GM23248 (cell line): ENCODE results near the gene ATP2B2. TPM values are rescaled to one million over a fixed set of nuclear protein-coding genes. Genes with fewer than 3 reads are reported as not detected.

ENCODE experiments used
- DNase-seq: peaks from one replicate; pipeline ENCODE4 v3.0.0-alpha.2; 2015
- H2AFZ ChIP-seq: fragments of 200-600 bp; sonication (generic); 2 replicates; pipeline ENCODE4 v1.6.1; 2016; ENCODE audit warnings: antibody characterized with exemption
- H3F3A ChIP-seq: fragments of 200-600 bp; sonication (generic); 2 replicates; pipeline ENCODE4 v1.6.1; 2016; ENCODE audit warnings: mild to moderate bottlenecking, antibody characterized with exemption, mixed run types; ENCODE audit not compliant: insufficient read depth
- H3K27ac ChIP-seq: fragments of 200-600 bp; sonication (generic); 2 replicates; pipeline ENCODE4 v1.5.1; 2016; ENCODE audit warnings: mild to moderate bottlenecking
- H3K27me3 ChIP-seq: fragments of 200-600 bp; sonication (generic); replicated peaks from 2 replicates; pipeline ENCODE4 v1.6.1; 2016; ENCODE audit warnings: mild to moderate bottlenecking; ENCODE audit not compliant: insufficient read depth
- H3K36me3 ChIP-seq: fragments of 200-600 bp; sonication (generic); 2 replicates; pipeline ENCODE4 v1.6.1; 2016; ENCODE audit warnings: low read depth, mild to moderate bottlenecking
- H3K4me1 ChIP-seq: fragments of 200-600 bp; sonication (generic); 2 replicates; pipeline ENCODE4 v1.6.1; 2016; ENCODE audit warnings: mild to moderate bottlenecking; ENCODE audit not compliant: insufficient read depth
- H3K4me2 ChIP-seq: fragments of 200-600 bp; sonication (generic); one replicate; pipeline ENCODE4 v1.6.1; 2016; ENCODE audit warnings: mild to moderate bottlenecking; ENCODE audit not compliant: unreplicated experiment
- H3K4me3 ChIP-seq: fragments of 200-600 bp; sonication (generic); 2 replicates; pipeline ENCODE4 v1.5.1; 2016; ENCODE audit warnings: mild to moderate bottlenecking
- H3K79me2 ChIP-seq: fragments of 200-600 bp; sonication (generic); 2 replicates; pipeline ENCODE4 v1.6.1; 2016; ENCODE audit warnings: mild to moderate bottlenecking; ENCODE audit not compliant: insufficient read depth
- H3K9ac ChIP-seq: fragments of 200-600 bp; sonication (generic); 2 replicates; pipeline ENCODE4 v1.6.1; 2016; ENCODE audit warnings: mild to moderate bottlenecking
- H3K9me2 ChIP-seq: fragments of 200-600 bp; sonication (generic); 2 replicates; pipeline ENCODE4 v1.6.1; 2016; ENCODE audit warnings: mixed run types, mild to moderate bottlenecking, moderate library complexity; ENCODE audit not compliant: insufficient read depth
- H3K9me3 ChIP-seq: fragments of 200-600 bp; sonication (generic); one replicate; pipeline ENCODE4 v1.6.1; 2017; ENCODE audit warnings: low read depth
- H4K20me1 ChIP-seq: fragments of 200-600 bp; sonication (generic); 2 replicates; pipeline ENCODE4 v1.6.0; 2016; ENCODE audit not compliant: insufficient read depth
- EZH2 ChIP-seq: fragments of 200-600 bp; sonication (generic); IDR thresholded peaks from 2 replicates; pipeline ENCODE4 v1.6.1; 2018; ENCODE audit warnings: antibody characterized with exemption, mild to moderate bottlenecking; ENCODE audit not compliant: insufficient read depth, poor library complexity, severe bottlenecking
- EZH2phosphoT487 ChIP-seq: fragments of 200-600 bp; sonication (generic); IDR thresholded peaks from 2 replicates; pipeline ENCODE4 v1.6.1; 2018; ENCODE audit warnings: antibody characterized with exemption, moderate library complexity, mild to moderate bottlenecking, low read depth; ENCODE audit not compliant: insufficient read depth
- WGBS, 2 experiments: methylation state at CpG; one replicate each; pipeline ENCODE4 v1.1.6; 2015 to 2017; ENCODE audit warnings: low lambda C conversion rate in 2 of 2, low coverage in 1 of 2; ENCODE audit errors: missing lambda C conversion rate in 2 of 2; 5-methylcytosine and 5-hydroxymethylcytosine counted together
- in situ Hi-C: fragments of 300-500 bp; cut with MboI; formaldehyde crosslinking; loops from 2 replicates; pipeline ENCODE4 v1.15.0; 2020
- polyA plus RNA-seq: library from polyadenylated mRNA; unstranded; fragments of >200 nt; fragmentation: Nextera tagmentation; extraction: Ambion mirVana; gene quantifications from 2 replicates; pipeline ENCODE4 v1.2.1, GENCODE V29; 2016
- total RNA-seq: library from RNA; depleted of rRNA; stranded (reverse); fragments of >200 nt; shearing (Covaris generic); gene quantifications from 2 replicates; pipeline ENCODE4 v1.2.3, GENCODE V29; 2014

ATP2B2 gene
- total and polyA plus RNA-seq, 2 experiments from 2014 or later: not detected

- H3K4me1 ChIP-seq: peaks cover 10% of the 10 kb centered on the region
- H3K9ac ChIP-seq: no peak overlapping the region
- no peak overlapping the region for H3K27ac ChIP-seq
- H3K9me2 ChIP-seq: no peaks in the 10 kb centered on the region
- peaks cover 7% of the 10 kb centered on the region; the same call in 1 of the 2 replicates for H3K36me3 ChIP-seq
- peaks cover 3% of the 10 kb centered on the region; the same call in 1 of the 2 replicates for H4K20me1 ChIP-seq
- in situ Hi-C loops: no loop called here
- H3K9me3 ChIP-seq: no peaks in the 10 kb centered on the region
- H3F3A ChIP-seq: peaks cover 3% of the 10 kb centered on the region
- TF ChIP-seq EZH2: no peak
- TF ChIP-seq EZH2phosphoT487: no peak
- no peak for DNase-seq
- no peak overlapping the region for H2AFZ ChIP-seq
- no peaks in the 10 kb centered on the region for H3K79me2 ChIP-seq
- 91 to 94% methylated on average over 12 of the region's 12 CpGs for WGBS, 2 experiments
- H3K4me2 ChIP-seq: no peak overlapping the region
- no peak overlapping the region for H3K4me3 ChIP-seq
- H3K27me3 ChIP-seq: no peaks in the 10 kb centered on the region
These were observed 219.9 kb downstream of the ATP2B2 start for GRCh38 chr3:10285272-10286132.

- 90 to 93% methylated on average over 9 of the region's 9 CpGs for WGBS, 2 experiments
- DNase-seq: no peak
- no peak for TF ChIP-seq EZH2phosphoT487
- TF ChIP-seq EZH2: no peak
- peaks cover 3% of the 10 kb centered on the region for H3F3A ChIP-seq
- no peak overlapping the region for H3K27ac ChIP-seq
- H3K9me2 ChIP-seq: no peaks in the 10 kb centered on the region
- H3K4me1 ChIP-seq: peaks cover 10% of the 10 kb centered on the region
- H4K20me1 ChIP-seq: peaks cover 3% of the 10 kb centered on the region; the same call in 1 of the 2 replicates
- H3K4me3 ChIP-seq: no peak overlapping the region
- H3K9me3 ChIP-seq: no peaks in the 10 kb centered on the region
- H3K36me3 ChIP-seq: peaks cover 7% of the 10 kb centered on the region; the same call in 1 of the 2 replicates
- no peaks in the 10 kb centered on the region for H3K79me2 ChIP-seq
- H2AFZ ChIP-seq: no peak overlapping the region
- no peak overlapping the region for H3K9ac ChIP-seq
- in situ Hi-C loops: no loop called here
- no peak overlapping the region for H3K4me2 ChIP-seq
- no peaks in the 10 kb centered on the region for H3K27me3 ChIP-seq
These were observed 220.9 kb downstream of the ATP2B2 start for GRCh38 chr3:10284496-10284895.

- H3K36me3 ChIP-seq: peaks cover 7% of the 10 kb centered on the region; the same call in 1 of the 2 replicates
- no peak overlapping the region for H3K27ac ChIP-seq
- no peaks in the 10 kb centered on the region for H3K9me3 ChIP-seq
- no peak for TF ChIP-seq EZH2
- TF ChIP-seq EZH2phosphoT487: no peak
- peaks cover 3% of the 10 kb centered on the region; the same call in 1 of the 2 replicates for H4K20me1 ChIP-seq
- peaks cover 3% of the 10 kb centered on the region for H3F3A ChIP-seq
- H3K9ac ChIP-seq: no peak overlapping the region
- no peak for DNase-seq
- no peaks in the 10 kb centered on the region for H3K27me3 ChIP-seq
- H3K9me2 ChIP-seq: no peaks in the 10 kb centered on the region
- H3K4me1 ChIP-seq: peaks cover 10% of the 10 kb centered on the region
- in situ Hi-C loops: no loop called here
- H3K4me3 ChIP-seq: no peak overlapping the region
- H3K4me2 ChIP-seq: no peak overlapping the region
- H2AFZ ChIP-seq: no peak overlapping the region
- no peaks in the 10 kb centered on the region for H3K79me2 ChIP-seq
- WGBS, 2 experiments: 80 to 84% methylated on average over 5 of the region's 5 CpGs
These were observed 221.7 kb downstream of the ATP2B2 start for GRCh38 chr3:10283638-10284037.

GRCh38 chr3:10281951-10282350, 223.4 kb downstream of the ATP2B2 start:
- Histone ChIP-seq H3K79me2 (peaks cover 11% of the 10 kb centered on the region), H3K36me3 (peaks cover 12% of the 10 kb centered on the region; the same call in 1 of the 2 replicates), H3K27me3 (no peaks in the 10 kb centered on the region), H3K4me1 (peaks cover 10% of the 10 kb centered on the region), H3K9me3 (no peaks in the 10 kb centered on the region), H4K20me1 (peaks cover 3% of the 10 kb centered on the region; the same call in 1 of the 2 replicates), H3K9me2 (no peaks in the 10 kb centered on the region), H3K27ac (peak overlapping the region; percentile 32), H3K9ac (peak overlapping the region; percentile 17; the same call in 1 of the 2 replicates), H3K4me3 (no peak overlapping the region), H2AFZ (no peak overlapping the region), H3F3A (peaks cover 3% of the 10 kb centered on the region), H3K4me2 (peak overlapping the region; percentile 70)
- TF ChIP-seq EZH2: no peak
- in situ Hi-C loops: no loop called here
- peak; percentile 76 for DNase-seq
- 76 to 78% methylated on average over 5 of the region's 5 CpGs for WGBS, 2 experiments
